Neural cell (in vitro differentiated cells): ENCODE results near the gene PARD3B. TPM values are rescaled to one million over a fixed set of nuclear protein-coding genes. Genes with fewer than 3 reads are reported as not detected.

Source experiments
- H2AFZ ChIP-seq: fragments of 200-600, 300-800 bp; sonication (generic), shearing (Covaris generic); 2 replicates; pipeline ENCODE4 v1.6.0; 2014; ENCODE audit warnings: low read depth, mild to moderate bottlenecking, antibody characterized with exemption, low read length, moderate library complexity
- H3F3A ChIP-seq: fragments of 200-600 bp; shearing (Covaris generic); 2 replicates; pipeline ENCODE4 v1.6.1; 2016; ENCODE audit warnings: mild to moderate bottlenecking, moderate library complexity, mixed read lengths, antibody characterized with exemption, low read length; ENCODE audit not compliant: insufficient read depth, poor library complexity, severe bottlenecking
- H3K27ac ChIP-seq: fragments of 200-600, 300-800 bp; sonication (generic), shearing (Covaris generic); 2 replicates; pipeline ENCODE4 v1.5.1; 2014; ENCODE audit warnings: mild to moderate bottlenecking, low read length, moderate library complexity
- H3K27me3 ChIP-seq: fragments of 300-800, 200-600 bp; sonication (generic), shearing (Covaris generic); 2 replicates; pipeline ENCODE4 v1.6.0; 2014; ENCODE audit warnings: mild to moderate bottlenecking, low read depth, low read length, moderate library complexity; ENCODE audit not compliant: insufficient read depth
- H3K36me3 ChIP-seq: fragments of 300-800, 200-600 bp; sonication (generic), shearing (Covaris generic); 2 replicates; pipeline ENCODE4 v1.5.1; 2014; ENCODE audit warnings: mild to moderate bottlenecking, antibody characterized with exemption, low read length, moderate library complexity; ENCODE audit not compliant: insufficient read depth
- H3K4me2 ChIP-seq: fragments of 300-800, 200-600 bp; sonication (generic), shearing (Covaris generic); 2 replicates; pipeline ENCODE4 v1.6.0; 2014; ENCODE audit warnings: mild to moderate bottlenecking, low read length
- H3K4me3 ChIP-seq: fragments of 300-800, 200-600 bp; sonication (generic), shearing (Covaris generic); 2 replicates; pipeline ENCODE4 v1.5.1; 2014; ENCODE audit warnings: mild to moderate bottlenecking, low read length, moderate library complexity
- H3K79me2 ChIP-seq: fragments of 200-600 bp; shearing (Covaris generic); replicated peaks from 2 replicates; pipeline ENCODE4 v1.6.0; 2014; ENCODE audit warnings: mild to moderate bottlenecking, low read length, moderate library complexity; ENCODE audit not compliant: insufficient read depth
- H3K9ac ChIP-seq: fragments of 300-800, 200-600 bp; sonication (generic), shearing (Covaris generic); 2 replicates; pipeline ENCODE4 v1.6.1; 2016; ENCODE audit warnings: mild to moderate bottlenecking, low read length, mixed read lengths
- H3K9me2 ChIP-seq: fragments of 200-600 bp; shearing (Covaris generic); 2 replicates; pipeline ENCODE4 v1.6.1; 2016; ENCODE audit warnings: mild to moderate bottlenecking, low read length, mixed read lengths; ENCODE audit not compliant: insufficient read depth
- H3K9me3 ChIP-seq: fragments of 200-600, 300-800 bp; sonication (generic), shearing (Covaris generic); 2 replicates; pipeline ENCODE4 v1.6.1; 2016; ENCODE audit warnings: mild to moderate bottlenecking, mixed run types, low read length, moderate library complexity, mixed read lengths
- H4K20me1 ChIP-seq: fragments of 200-600 bp; shearing (Covaris generic); 2 replicates; pipeline ENCODE4 v1.6.1; 2016; ENCODE audit warnings: mild to moderate bottlenecking, mixed run types; ENCODE audit not compliant: insufficient read depth
- CTCF ChIP-seq: fragments of 450-650 bp; IDR thresholded peaks from 2 replicates; pipeline ENCODE4 v1.5.1; 2014; ENCODE audit warnings: antibody characterized with exemption, mild to moderate bottlenecking, moderate library complexity; ENCODE audit not compliant: poor library complexity, severe bottlenecking
- EP300 ChIP-seq: fragments of 450-650 bp; conservative IDR thresholded peaks from 2 replicates; pipeline ENCODE4 v1.6.1; 2014; ENCODE audit warnings: antibody characterized with exemption, mild to moderate bottlenecking, moderate library complexity; ENCODE audit not compliant: poor library complexity, severe bottlenecking
- EZH2 ChIP-seq: fragments of 200-600, 300-800 bp; shearing (Covaris generic), sonication (generic); IDR thresholded peaks from 2 replicates; pipeline ENCODE4 v1.6.1; 2014; ENCODE audit warnings: antibody characterized with exemption, low read length, borderline replicate concordance, mild to moderate bottlenecking; ENCODE audit not compliant: insufficient read depth, poor library complexity, severe bottlenecking
- MXI1 ChIP-seq: fragments of 450-650 bp; conservative IDR thresholded peaks from 2 replicates; pipeline ENCODE4 v1.6.1; 2014; ENCODE audit warnings: antibody characterized with exemption, mild to moderate bottlenecking; ENCODE audit not compliant: poor library complexity, severe bottlenecking
- POLR2AphosphoS5 ChIP-seq: IDR thresholded peaks from 2 replicates; pipeline ENCODE4 v1.6.1; 2012
- RAD21 ChIP-seq: fragments of 450-650 bp; conservative IDR thresholded peaks from 2 replicates; pipeline ENCODE4 v1.6.1; 2014; ENCODE audit warnings: antibody characterized with exemption, mild to moderate bottlenecking, moderate library complexity
- REST ChIP-seq: IDR thresholded peaks from 2 replicates; pipeline ENCODE4 v1.6.1; 2012; ENCODE audit warnings: borderline replicate concordance
- SMC3 ChIP-seq: fragments of 450-650 bp; conservative IDR thresholded peaks from 2 replicates; pipeline ENCODE4 v1.6.1; 2014; ENCODE audit warnings: antibody characterized with exemption, mild to moderate bottlenecking, moderate library complexity; ENCODE audit not compliant: poor library complexity
- TAF1 ChIP-seq: IDR thresholded peaks from 2 replicates; pipeline ENCODE4 v1.6.1; 2012; ENCODE audit warnings: low read depth
- polyA plus RNA-seq: library from polyadenylated mRNA; depleted of rRNA; stranded (reverse); fragments of >200 nt; gene quantifications from 2 replicates; pipeline ENCODE4 v1.2.3, GENCODE V29; 2014

Gene PARD3B
- polyA plus RNA-seq, 1 donor from 2014 or later = 0.54 TPM

- H3K9me2 ChIP-seq = no peaks in the 10 kb centered on the region
- no peak for TF ChIP-seq CTCF
- TF ChIP-seq REST = no peak
- no peak for TF ChIP-seq MXI1
- TF ChIP-seq EZH2 = no peak
- no peak for TF ChIP-seq POLR2AphosphoS5
- TF ChIP-seq TAF1 = no peak
- no peak for TF ChIP-seq EP300
- no peak for TF ChIP-seq RAD21
- no peak for TF ChIP-seq SMC3
- no peaks in the 10 kb centered on the region for H3K9me3 ChIP-seq
- no peaks in the 10 kb centered on the region for H3K27me3 ChIP-seq
- H3K4me3 ChIP-seq = no peak overlapping the region
- no peak overlapping the region for H3K4me2 ChIP-seq
- H3K79me2 ChIP-seq = no peaks in the 10 kb centered on the region
- no peaks in the 10 kb centered on the region for H4K20me1 ChIP-seq
- H2AFZ ChIP-seq = no peak overlapping the region
- no peaks in the 10 kb centered on the region for H3F3A ChIP-seq
- no peaks in the 10 kb centered on the region for H3K36me3 ChIP-seq
- no peak overlapping the region for H3K9ac ChIP-seq
- no peak overlapping the region for H3K27ac ChIP-seq
These were observed 902.9 kb downstream of the PARD3B start for GRCh38 chr2:205448189-205448588.

- Histone ChIP-seq H3K9me3 (no peaks in the 10 kb centered on the region), H3K79me2 (no peaks in the 10 kb centered on the region), H3K36me3 (no peaks in the 10 kb centered on the region), H3K4me3 (no peak overlapping the region), H3K9ac (no peak overlapping the region), H3K27ac (no peak overlapping the region), H3K9me2 (no peaks in the 10 kb centered on the region), H3K4me2 (no peak overlapping the region), H3F3A (no peaks in the 10 kb centered on the region), H3K27me3 (no peaks in the 10 kb centered on the region), H4K20me1 (no peaks in the 10 kb centered on the region), H2AFZ (no peak overlapping the region)
- no peak for TF ChIP-seq CTCF
- TF ChIP-seq EP300 = no peak
- TF ChIP-seq RAD21 = no peak
- no peak for TF ChIP-seq EZH2
- TF ChIP-seq MXI1 = no peak
- no peak for TF ChIP-seq SMC3
- no peak for TF ChIP-seq TAF1
- TF ChIP-seq POLR2AphosphoS5 = no peak
- TF ChIP-seq REST = no peak
These were observed 906.7 kb downstream of the PARD3B start for GRCh38 chr2:205451901-205452512.
